B cell (primary cell): ENCODE measurements around the gene SMG1.

Experiments
- CTCF ChIP-seq: fragments of 200-600 bp; IDR thresholded peaks from one replicate; pipeline ENCODE4 v1.8.0; 2022; ENCODE audit warnings: antibody characterized with exemption, mild to moderate bottlenecking
- EZH2 ChIP-seq: IDR thresholded peaks from 2 replicates; pipeline ENCODE4 v1.6.1; 2012; ENCODE audit warnings: borderline replicate concordance, low read depth, mild to moderate bottlenecking, moderate library complexity, low read length; ENCODE audit not compliant: insufficient read depth, poor library complexity, severe bottlenecking

GRCh38 chr16:18931756-18932155 is 5.5 kb upstream of the SMG1 start:
- TF ChIP-seq CTCF: no peak
- no peak for TF ChIP-seq EZH2
